Epithelial cell of esophagus (primary cell): ENCODE data around the gene ANKS1B.

Experiments used
- DNase-seq: peaks from one replicate; pipeline ENCODE4 v3.0.0; 2010; ENCODE audit warnings: low read depth
- H3K4me3 ChIP-seq: 2 replicates; pipeline ENCODE4 v1.5.1; 2011; ENCODE audit warnings: mild to moderate bottlenecking, low read length, control low read depth
- TF ChIP-seq, protein P1 (sequence below): IDR thresholded peaks from 2 replicates; pipeline ENCODE4 v1.5.1; 2011; ENCODE audit warnings: low read depth, mild to moderate bottlenecking, low read length, control low read depth, inconsistent platforms; ENCODE audit not compliant: insufficient read depth; ENCODE audit errors: missing control alignments

Gene ANKS1B

DNA sequence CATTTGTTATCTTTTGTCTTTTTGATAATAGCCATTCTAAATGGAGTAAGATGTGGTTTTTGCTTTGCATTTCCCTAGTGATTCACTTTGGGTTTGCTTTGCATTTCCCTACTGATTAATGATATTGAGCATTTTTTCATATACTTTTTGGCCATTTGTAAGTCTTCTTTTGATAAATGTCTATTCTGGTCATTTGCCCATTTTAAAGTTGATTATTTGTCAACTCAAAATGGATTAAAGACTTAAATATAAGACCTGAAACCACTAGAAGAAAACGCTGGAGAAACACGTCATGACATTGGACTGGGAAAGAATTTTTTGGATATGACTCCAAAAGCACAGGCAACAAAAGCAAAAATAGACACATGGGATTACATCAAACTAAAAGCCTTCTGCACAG, 1191.6 kb downstream of the ANKS1B start:
- TF ChIP-seq, protein P1, sequence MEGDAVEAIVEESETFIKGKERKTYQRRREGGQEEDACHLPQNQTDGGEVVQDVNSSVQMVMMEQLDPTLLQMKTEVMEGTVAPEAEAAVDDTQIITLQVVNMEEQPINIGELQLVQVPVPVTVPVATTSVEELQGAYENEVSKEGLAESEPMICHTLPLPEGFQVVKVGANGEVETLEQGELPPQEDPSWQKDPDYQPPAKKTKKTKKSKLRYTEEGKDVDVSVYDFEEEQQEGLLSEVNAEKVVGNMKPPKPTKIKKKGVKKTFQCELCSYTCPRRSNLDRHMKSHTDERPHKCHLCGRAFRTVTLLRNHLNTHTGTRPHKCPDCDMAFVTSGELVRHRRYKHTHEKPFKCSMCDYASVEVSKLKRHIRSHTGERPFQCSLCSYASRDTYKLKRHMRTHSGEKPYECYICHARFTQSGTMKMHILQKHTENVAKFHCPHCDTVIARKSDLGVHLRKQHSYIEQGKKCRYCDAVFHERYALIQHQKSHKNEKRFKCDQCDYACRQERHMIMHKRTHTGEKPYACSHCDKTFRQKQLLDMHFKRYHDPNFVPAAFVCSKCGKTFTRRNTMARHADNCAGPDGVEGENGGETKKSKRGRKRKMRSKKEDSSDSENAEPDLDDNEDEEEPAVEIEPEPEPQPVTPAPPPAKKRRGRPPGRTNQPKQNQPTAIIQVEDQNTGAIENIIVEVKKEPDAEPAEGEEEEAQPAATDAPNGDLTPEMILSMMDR: no peak
- no peak for DNase-seq

DNA sequence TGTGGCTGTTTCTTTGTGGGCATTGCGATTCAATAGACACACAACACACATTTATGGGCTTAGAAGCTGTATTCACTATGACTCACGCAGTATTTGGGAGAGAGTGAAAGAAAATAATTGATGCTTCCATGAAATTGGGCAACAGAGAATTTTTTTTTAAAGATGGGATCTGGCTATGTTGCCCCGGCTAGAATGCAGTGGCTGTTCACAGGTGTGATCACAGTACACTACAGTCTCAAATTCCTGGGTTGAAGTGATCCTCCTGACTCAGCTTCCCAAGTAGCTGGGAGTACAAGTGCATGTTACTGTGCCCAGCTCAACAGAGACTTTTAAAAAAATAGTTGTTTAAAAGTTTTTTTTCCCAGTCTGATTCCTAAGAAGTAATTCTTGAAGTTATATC, 1193.3 kb downstream of the ANKS1B start:
- no peak for DNase-seq

More for the DNA sequence above, 1191.6 kb downstream of the ANKS1B start:
- no peak overlapping the region for H3K4me3 ChIP-seq

DNA sequence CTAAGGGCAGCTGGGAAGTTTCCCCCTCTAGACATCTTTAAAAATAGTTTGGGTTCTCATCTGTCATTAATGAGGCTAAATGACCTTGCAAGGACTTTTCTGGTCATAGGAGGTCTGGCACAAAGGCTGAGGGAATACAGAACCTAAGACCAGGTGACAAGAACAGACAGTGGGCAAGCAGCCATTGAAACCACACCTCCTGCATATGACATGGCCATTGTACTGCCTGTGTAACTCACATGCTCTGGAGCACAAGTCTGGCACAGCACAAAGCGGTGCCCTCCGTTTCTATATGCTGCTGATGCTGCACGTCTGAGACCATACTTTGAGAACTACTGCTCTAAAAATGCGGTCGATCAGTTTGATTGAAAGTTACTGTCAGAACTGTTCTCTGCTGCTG, 1196.3 kb downstream of the ANKS1B start:
- no peak overlapping the region for H3K4me3 ChIP-seq
- TF ChIP-seq, protein P1: no peak
- DNase-seq: no peak

More for the DNA sequence above, 1193.3 kb downstream of the ANKS1B start:
- H3K4me3 ChIP-seq: no peak overlapping the region
- TF ChIP-seq, protein P1: no peak

DNA sequence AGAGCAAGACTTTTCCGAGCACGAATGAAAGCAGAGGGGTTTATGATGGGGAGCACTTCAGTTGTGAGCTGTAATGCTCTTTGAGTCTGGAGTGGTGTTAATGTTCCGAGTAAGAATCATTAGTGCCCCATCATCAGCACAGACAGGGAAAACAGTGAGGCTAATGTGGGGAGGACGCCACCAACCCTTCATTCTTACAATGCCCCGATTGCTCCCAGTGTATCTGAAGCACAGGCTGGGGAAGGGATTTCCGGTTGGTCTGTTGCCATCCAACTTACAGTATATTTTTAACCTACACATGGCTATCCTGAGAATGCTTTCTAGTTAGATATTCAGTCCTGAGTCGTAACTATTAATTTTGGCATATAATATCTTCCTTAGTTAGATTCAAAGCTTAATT, 1198.1 kb downstream of the ANKS1B start:
- TF ChIP-seq, protein P1: no peak
- no peak for DNase-seq
- H3K4me3 ChIP-seq: no peak overlapping the region

DNA sequence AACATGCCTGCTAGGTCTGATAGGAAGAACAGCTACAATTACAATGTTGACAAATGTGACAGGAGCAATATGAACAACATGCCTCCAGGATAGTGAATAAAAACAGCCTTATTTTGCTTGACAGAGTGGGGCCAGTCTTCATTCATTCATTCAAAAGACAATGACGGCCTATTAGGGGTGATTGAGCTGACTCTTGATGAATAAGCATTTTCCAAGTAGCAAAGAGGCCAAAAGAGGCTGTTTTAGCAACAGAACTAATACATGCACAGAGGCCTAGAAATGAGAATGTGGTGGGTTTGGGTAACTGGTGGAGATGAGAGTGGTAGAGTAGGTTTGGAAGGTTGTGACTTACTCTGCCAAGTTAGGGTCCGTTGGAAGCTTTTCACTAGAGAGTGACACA, 1201.3 kb downstream of the ANKS1B start:
- no peak for DNase-seq

DNA sequence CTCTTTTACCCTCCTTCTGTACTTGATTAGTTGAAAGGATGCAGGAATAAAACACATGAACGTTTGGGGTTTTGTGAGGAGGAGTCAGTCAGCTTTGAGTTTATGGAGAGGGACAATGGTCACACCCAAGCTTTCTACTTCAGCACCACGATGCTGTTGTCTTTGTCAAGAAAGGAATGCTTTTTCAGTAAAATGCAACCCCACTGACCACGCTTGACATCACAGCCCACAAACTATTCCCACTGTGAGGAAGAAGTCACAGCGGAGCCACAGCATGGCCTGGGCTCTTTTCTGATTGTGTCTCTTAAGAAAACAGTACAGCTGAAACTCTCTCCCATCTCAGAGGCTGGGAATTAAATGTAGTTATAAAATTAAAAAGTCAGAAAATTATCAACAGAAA, 1204.5 kb downstream of the ANKS1B start:
- no peak for DNase-seq
- no peak overlapping the region for H3K4me3 ChIP-seq
- TF ChIP-seq, protein P1: no peak

More for the DNA sequence above, 1201.3 kb downstream of the ANKS1B start:
- TF ChIP-seq, protein P1: no peak
- H3K4me3 ChIP-seq: no peak overlapping the region

DNA sequence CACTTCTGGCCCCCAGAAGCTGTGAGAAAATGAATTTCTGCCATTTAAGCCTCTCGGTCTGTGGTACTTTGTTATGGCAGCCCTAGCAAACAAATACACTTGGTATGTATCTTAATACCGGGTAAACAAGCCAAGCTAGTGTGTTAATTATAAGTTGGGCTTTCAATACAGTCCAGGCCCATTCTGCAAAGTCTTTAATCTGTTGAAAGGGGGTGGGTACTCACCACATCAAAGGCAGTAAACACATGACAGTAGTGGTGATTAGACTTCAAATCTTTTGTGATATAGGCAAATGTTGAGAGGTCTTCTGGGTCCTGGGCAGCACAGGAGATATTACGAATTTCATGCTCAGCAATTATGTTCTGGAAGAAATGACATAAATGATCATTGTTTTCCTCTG, 1211.9 kb downstream of the ANKS1B start:
- TF ChIP-seq, protein P1: no peak
- DNase-seq: no peak
- H3K4me3 ChIP-seq: no peak overlapping the region
